ENCODE measurements around the gene BUD23. TPM values are rescaled to one million over a fixed set of nuclear protein-coding genes. Genes with fewer than 3 reads are reported as not detected.
"Not testable (repeated sequence)": the region's sequence is repeated elsewhere in the genome, so short reads cannot be mapped to it uniquely, and the experiment has no call there.

The BUD23 gene
- total RNA-seq, 1 donor from 2014 or later = 38.0 TPM

- DNase-seq (ENCODE audit: low read depth in 2 of 2) = no peak
These were observed 17.3 kb downstream of the BUD23 start for GRCh38 chr7:73700581-73701134.

GRCh38 chr7:73701357-73701995 is 18.1 kb downstream of the BUD23 start:
- DNase-seq (ENCODE audit: low read depth in 2 of 2) = peak in 1 of 2 donors; percentile 67

- DNase-seq (ENCODE audit: low read depth in 2 of 2) = no peak
These were observed 18.8 kb downstream of the BUD23 start for GRCh38 chr7:73702226-73702625.

GRCh38 chr7:73702665-73703064 is 19.3 kb downstream of the BUD23 start:
- no peak for DNase-seq (ENCODE audit: low read depth in 2 of 2)

- DNase-seq (ENCODE audit: low read depth in 2 of 2) = no peak
These were observed 19.8 kb downstream of the BUD23 start for GRCh38 chr7:73703225-73703624.

- DNase-seq (ENCODE audit: low read depth in 2 of 2) = peak in 1 of 2 donors; percentile 36
These were observed 20.6 kb downstream of the BUD23 start for GRCh38 chr7:73703757-73704639.

GRCh38 chr7:73704640-73705550 is 21.5 kb downstream of the BUD23 start:
- DNase-seq (ENCODE audit: low read depth in 2 of 2) = peak in 1 of 2 donors; percentile 46

- DNase-seq (ENCODE audit: low read depth in 2 of 2) = no peak
These were observed 22.1 kb downstream of the BUD23 start for GRCh38 chr7:73705551-73705920.

GRCh38 chr7:73706126-73707044 is 23.0 kb downstream of the BUD23 start:
- peak in 1 of 2 donors; percentile 53 for DNase-seq (ENCODE audit: low read depth in 2 of 2)

- peak in 1 of 2 donors; percentile 38 for DNase-seq (ENCODE audit: low read depth in 2 of 2)
These were observed 23.7 kb downstream of the BUD23 start for GRCh38 chr7:73707045-73707631.

GRCh38 chr7:73708961-73709549 is 25.7 kb downstream of the BUD23 start:
- no peak for DNase-seq (ENCODE audit: low read depth in 2 of 2)

GRCh38 chr7:73712773-73713172 is 29.4 kb downstream of the BUD23 start:
- no peak for DNase-seq (ENCODE audit: low read depth in 2 of 2)

- DNase-seq (ENCODE audit: low read depth in 2 of 2) = not testable (repeated sequence)
These were observed 29.9 kb downstream of the BUD23 start for GRCh38 chr7:73713319-73713718.

- peak in 1 of 2 donors; percentile 96 for DNase-seq (ENCODE audit: low read depth in 2 of 2)
These were observed 32.4 kb downstream of the BUD23 start for GRCh38 chr7:73715648-73716317.

GRCh38 chr7:73716318-73716890 is 33.0 kb downstream of the BUD23 start:
- DNase-seq (ENCODE audit: low read depth in 2 of 2) = no peak

GRCh38 chr7:73717025-73717807 is 33.8 kb downstream of the BUD23 start:
- DNase-seq (ENCODE audit: low read depth in 2 of 2) = peak in 1 of 2 donors; percentile 60

- peak; percentile 45 to 97 for DNase-seq (ENCODE audit: low read depth in 2 of 2)
These were observed 34.6 kb downstream of the BUD23 start for GRCh38 chr7:73717991-73718405.

GRCh38 chr7:73718438-73718881 is 35.1 kb downstream of the BUD23 start:
- no peak for DNase-seq (ENCODE audit: low read depth in 2 of 2)
